ENCODE results near the gene WNT10A.
A peak's percentile ranks its signal among the peaks of the same experiment; 100 is the strongest.

WNT10A gene

GRCh38 chr2:218889937-218890336 lies 9.3 kb downstream of the WNT10A start:
- Histone ChIP-seq H2BK120ac (ENCODE audit: insufficient read depth, low read length, poor library complexity) (no peak overlapping the region), H3K27ac (ENCODE audit: low read depth, low read length) (no peak overlapping the region), H2AFZ (ENCODE audit: insufficient read depth, low read length, poor library complexity) (no peak overlapping the region), H3K4me3 (ENCODE audit: low read depth, low read length) (no peak overlapping the region), H2AK5ac (ENCODE audit: low read length) (no peak overlapping the region), H2BK12ac (ENCODE audit: low read length) (no peak overlapping the region), H4K8ac (ENCODE audit: low read depth, low read length) (no peak overlapping the region), H3K4ac (ENCODE audit: low read depth, low read length) (no peak overlapping the region), H2BK5ac (ENCODE audit: low read depth, low read length, poor library complexity) (no peak overlapping the region), H3K23ac (ENCODE audit: low read length) (no peak overlapping the region), H3K27me3 (ENCODE audit: insufficient read depth, low read length) (peaks cover 47% of the 10 kb centered on the region), H3K79me1 (ENCODE audit: low read length) (peaks cover 1% of the 10 kb centered on the region), H3K9me3 (ENCODE audit: insufficient read depth, low read depth, low read length) (peaks cover 11% of the 10 kb centered on the region), H3K4me2 (ENCODE audit: low read length) (no peak overlapping the region), H3K18ac (ENCODE audit: low read length) (no peak overlapping the region), H3K4me1 (ENCODE audit: control insufficient read depth in 1 of 2, insufficient read depth in 2 of 2, low read length in 2 of 2) (peaks cover 8 to 16% of the 10 kb centered on the region in 2 experiments), H3K14ac (ENCODE audit: low read length) (no peak overlapping the region), H4K91ac (ENCODE audit: low read depth, low read length) (no peak overlapping the region), H4K12ac (ENCODE audit: low read depth, low read length) (no peak overlapping the region), H3K79me2 (ENCODE audit: control insufficient read depth, insufficient read depth, low read length, poor library complexity) (no peaks in the 10 kb centered on the region), H3K36me3 (ENCODE audit: control insufficient read depth in 1 of 2, insufficient read depth in 2 of 2, low read length in 2 of 2) (no peaks in the 10 kb centered on the region), H3K9ac (ENCODE audit: low read length) (no peak overlapping the region)
- DNase-seq: no peak
- WGBS (ENCODE audit: extremely low coverage, insufficient coverage, insufficient read length): no CpG with 5 or more reads among the region's 23 CpGs

- H3K14ac ChIP-seq (ENCODE audit: low read length): no peak overlapping the region
Measured at GRCh38 chr2:218890369-218890768, 9.7 kb downstream of the WNT10A start.

DNA sequence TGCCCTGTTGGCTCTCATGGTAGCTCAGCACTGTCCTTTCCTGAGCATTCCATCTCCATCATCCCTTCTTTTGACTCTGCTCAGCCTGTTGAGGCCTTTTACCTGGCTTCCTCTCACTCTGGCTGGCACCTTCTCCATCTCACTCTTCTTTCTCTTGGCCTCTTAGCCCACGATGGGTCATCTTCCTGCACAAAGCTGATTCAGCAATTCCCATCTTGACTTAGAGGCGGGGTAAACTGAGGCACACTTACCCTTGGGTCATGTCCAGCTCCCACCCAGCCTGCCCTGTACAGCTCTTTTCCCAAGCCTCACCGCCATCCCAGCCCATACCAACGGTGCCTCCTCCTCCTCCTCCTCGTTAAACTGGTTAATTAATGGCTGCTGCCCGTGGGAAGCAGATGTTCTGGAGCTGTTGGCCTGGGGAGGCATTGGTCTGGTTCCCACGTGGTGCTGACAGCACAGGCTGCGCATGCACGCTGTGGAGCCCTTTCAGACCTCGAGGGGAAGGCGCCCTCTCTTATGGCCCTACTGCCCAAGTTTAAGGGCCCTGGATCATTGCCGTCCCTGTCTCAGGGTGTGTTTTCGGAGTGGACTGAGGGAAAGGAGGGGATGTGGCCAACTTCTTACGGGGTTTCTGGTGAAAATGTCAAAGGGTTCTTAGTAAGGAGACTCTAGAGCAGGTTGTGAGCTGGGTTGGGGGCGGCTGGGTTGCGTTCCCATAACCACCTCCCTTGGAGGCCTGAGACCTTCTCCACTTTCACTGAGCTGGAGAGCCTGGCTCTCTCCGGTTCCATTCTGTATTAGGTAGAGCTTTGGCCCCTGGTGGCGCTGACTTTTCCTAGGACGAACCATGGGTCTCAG lies 10.9 kb downstream of the WNT10A start:
- Histone ChIP-seq H3K79me1 (ENCODE audit: low read length) (peaks cover 3% of the 10 kb centered on the region), H4K12ac (ENCODE audit: low read depth, low read length) (no peak overlapping the region), H3K4ac (ENCODE audit: low read depth, low read length) (no peak overlapping the region), H3K4me3 (ENCODE audit: low read depth, low read length) (no peak overlapping the region), H3K27me3 (ENCODE audit: insufficient read depth, low read length) (peaks cover 40% of the 10 kb centered on the region), H3K4me2 (ENCODE audit: low read length) (no peak overlapping the region), H3K4me1 (ENCODE audit: control insufficient read depth in 1 of 2, insufficient read depth in 2 of 2, low read length in 2 of 2) (peaks cover 22 to 32% of the 10 kb centered on the region in 2 experiments), H3K79me2 (ENCODE audit: control insufficient read depth, insufficient read depth, low read length, poor library complexity) (no peaks in the 10 kb centered on the region), H3K23ac (ENCODE audit: low read length) (peak overlapping the region; percentile 20), H3K27ac (ENCODE audit: low read depth, low read length) (no peak overlapping the region), H2BK12ac (ENCODE audit: low read length) (no peak overlapping the region), H2AFZ (ENCODE audit: insufficient read depth, low read length, poor library complexity) (no peak overlapping the region), H4K8ac (ENCODE audit: low read depth, low read length) (no peak overlapping the region), H3K9me3 (ENCODE audit: insufficient read depth, low read depth, low read length) (peaks cover 8% of the 10 kb centered on the region), H4K91ac (ENCODE audit: low read depth, low read length) (no peak overlapping the region), H2BK5ac (ENCODE audit: low read depth, low read length, poor library complexity) (no peak overlapping the region), H3K9ac (ENCODE audit: low read length) (no peak overlapping the region), H3K14ac (ENCODE audit: low read length) (no peak overlapping the region), H3K18ac (ENCODE audit: low read length) (no peak overlapping the region), H3K36me3 (ENCODE audit: control insufficient read depth in 1 of 2, insufficient read depth in 2 of 2, low read length in 2 of 2) (no peaks in the 10 kb centered on the region), H2AK5ac (ENCODE audit: low read length) (no peak overlapping the region), H2BK120ac (ENCODE audit: insufficient read depth, low read length, poor library complexity) (no peak overlapping the region)
- WGBS (ENCODE audit: extremely low coverage, insufficient coverage, insufficient read length): no CpG with 5 or more reads among the region's 19 CpGs
- no peak for DNase-seq

More at GRCh38 chr2:218890369-218890768, 9.7 kb downstream of the WNT10A start:
- Histone ChIP-seq H2BK5ac (ENCODE audit: low read depth, low read length, poor library complexity) (no peak overlapping the region), H3K18ac (ENCODE audit: low read length) (no peak overlapping the region), H4K8ac (ENCODE audit: low read depth, low read length) (no peak overlapping the region), H3K4me2 (ENCODE audit: low read length) (no peak overlapping the region), H3K23ac (ENCODE audit: low read length) (no peak overlapping the region), H2BK120ac (ENCODE audit: insufficient read depth, low read length, poor library complexity) (no peak overlapping the region), H3K27ac (ENCODE audit: low read depth, low read length) (no peak overlapping the region), H3K27me3 (ENCODE audit: insufficient read depth, low read length) (peaks cover 44% of the 10 kb centered on the region), H3K4ac (ENCODE audit: low read depth, low read length) (no peak overlapping the region), H4K12ac (ENCODE audit: low read depth, low read length) (no peak overlapping the region), H4K91ac (ENCODE audit: low read depth, low read length) (no peak overlapping the region), H3K79me1 (ENCODE audit: low read length) (peaks cover 3% of the 10 kb centered on the region), H3K9me3 (ENCODE audit: insufficient read depth, low read depth, low read length) (peaks cover 8% of the 10 kb centered on the region), H3K9ac (ENCODE audit: low read length) (no peak overlapping the region), H2AFZ (ENCODE audit: insufficient read depth, low read length, poor library complexity) (no peak overlapping the region), H3K79me2 (ENCODE audit: control insufficient read depth, insufficient read depth, low read length, poor library complexity) (no peaks in the 10 kb centered on the region), H3K4me3 (ENCODE audit: low read depth, low read length) (no peak overlapping the region), H2BK12ac (ENCODE audit: low read length) (no peak overlapping the region), H3K36me3 (ENCODE audit: control insufficient read depth in 1 of 2, insufficient read depth in 2 of 2, low read length in 2 of 2) (no peaks in the 10 kb centered on the region), H2AK5ac (ENCODE audit: low read length) (no peak overlapping the region), H3K4me1 (ENCODE audit: control insufficient read depth in 1 of 2, insufficient read depth in 2 of 2, low read length in 2 of 2) (peaks cover 13 to 20% of the 10 kb centered on the region in 2 experiments)
- no CpG with 5 or more reads among the region's 3 CpGs for WGBS (ENCODE audit: extremely low coverage, insufficient coverage, insufficient read length)
- DNase-seq: no peak

GRCh38 chr2:218892693-218893348 lies 12.2 kb downstream of the WNT10A start:
- H3K4me3 ChIP-seq (ENCODE audit: low read depth, low read length): peak overlapping the region; percentile 3
- H3K79me2 ChIP-seq (ENCODE audit: control insufficient read depth, insufficient read depth, low read length, poor library complexity): no peaks in the 10 kb centered on the region
- no peak overlapping the region for H3K9ac ChIP-seq (ENCODE audit: low read length)
- H3K36me3 ChIP-seq (ENCODE audit: control insufficient read depth in 1 of 2, insufficient read depth in 2 of 2, low read length in 2 of 2): no peaks in the 10 kb centered on the region
- H3K27me3 ChIP-seq (ENCODE audit: insufficient read depth, low read length): peaks cover 46% of the 10 kb centered on the region
- H3K23ac ChIP-seq (ENCODE audit: low read length): no peak overlapping the region
- H3K9me3 ChIP-seq (ENCODE audit: insufficient read depth, low read depth, low read length): peaks cover 9% of the 10 kb centered on the region
- no peak overlapping the region for H2BK5ac ChIP-seq (ENCODE audit: low read depth, low read length, poor library complexity)
- WGBS (ENCODE audit: extremely low coverage, insufficient coverage, insufficient read length): no CpG with 5 or more reads among the region's 72 CpGs
- H2AK5ac ChIP-seq (ENCODE audit: low read length): no peak overlapping the region
- no peak overlapping the region for H2BK12ac ChIP-seq (ENCODE audit: low read length)
- H3K27ac ChIP-seq (ENCODE audit: low read depth, low read length): no peak overlapping the region
- peak overlapping the region; percentile 11 for H2AFZ ChIP-seq (ENCODE audit: insufficient read depth, low read length, poor library complexity)
- H4K91ac ChIP-seq (ENCODE audit: low read depth, low read length): no peak overlapping the region
- no peak overlapping the region for H3K4ac ChIP-seq (ENCODE audit: low read depth, low read length)
- no peak overlapping the region for H4K12ac ChIP-seq (ENCODE audit: low read depth, low read length)
- H2BK120ac ChIP-seq (ENCODE audit: insufficient read depth, low read length, poor library complexity): no peak overlapping the region
- no peak overlapping the region for H4K8ac ChIP-seq (ENCODE audit: low read depth, low read length)
- H3K14ac ChIP-seq (ENCODE audit: low read length): no peak overlapping the region
- no peak overlapping the region for H3K18ac ChIP-seq (ENCODE audit: low read length)
- H3K4me2 ChIP-seq (ENCODE audit: low read length): peak overlapping the region; percentile 61
- H3K4me1 ChIP-seq (ENCODE audit: control insufficient read depth in 1 of 2, insufficient read depth in 2 of 2, low read length in 2 of 2): peaks cover 35 to 44% of the 10 kb centered on the region in 2 experiments
- DNase-seq: peak; percentile 42 to 72
- peaks cover 5% of the 10 kb centered on the region for H3K79me1 ChIP-seq (ENCODE audit: low read length)

All from trophoblast cell (in vitro differentiated cells and primary cell).